Subcutaneous abdominal adipose tissue (tissue), 5 donors: ENCODE measurements around the gene WDFY1.

ENCODE experiments used
- H3K27ac ChIP-seq: one replicate; pipeline ENCODE4 v1.7.0; 2013; ENCODE audit warnings: low read depth, mild to moderate bottlenecking, inconsistent platforms, low read length, moderate library complexity
- H3K27me3 ChIP-seq, 5 donors: one replicate each; pipeline ENCODE4 v1.7.0; 2013; ENCODE audit warnings: low read length in 5 of 5, inconsistent platforms in 1 of 5; ENCODE audit not compliant: control insufficient read depth in 5 of 5, insufficient read depth in 4 of 5
- H3K36me3 ChIP-seq, 5 donors: one replicate each; pipeline ENCODE4 v1.7.0; 2013; ENCODE audit warnings: low read length in 5 of 5; ENCODE audit not compliant: control insufficient read depth in 5 of 5, insufficient read depth in 5 of 5
- H3K4me1 ChIP-seq, 5 donors: one replicate each; pipeline ENCODE4 v1.7.0; 2013; ENCODE audit warnings: low read length in 5 of 5, mild to moderate bottlenecking in 3 of 5, moderate library complexity in 1 of 5; ENCODE audit not compliant: control insufficient read depth in 5 of 5, insufficient read depth in 5 of 5
- H3K4me3 ChIP-seq, 5 donors: one replicate each; pipeline ENCODE4 v1.7.0; 2013; ENCODE audit warnings: low read length in 5 of 5, low read depth in 1 of 5
- H3K9ac ChIP-seq, 5 donors: one replicate each; pipeline ENCODE4 v1.7.0; 2013; ENCODE audit warnings: low read length in 5 of 5, mild to moderate bottlenecking in 4 of 5, moderate library complexity in 3 of 5
- H3K9me3 ChIP-seq, 5 donors: one replicate each; pipeline ENCODE4 v1.7.0; 2013; ENCODE audit warnings: low read length in 5 of 5; ENCODE audit not compliant: control insufficient read depth in 5 of 5
- donor health status: healthy.
- donor health status: healthy.
- donor health status: healthy.
- donor health status: healthy.
- donor health status: healthy.

Gene WDFY1

GRCh38 chr2:223979730-223980396 lies 34.7 kb upstream of the WDFY1 start:
- Histone ChIP-seq H3K9me3 (no peaks in the 10 kb centered on the region), H3K4me1 (no peaks in the 10 kb centered on the region)

GRCh38 chr2:223978451-223978850 lies 33.3 kb upstream of the WDFY1 start:
- H3K9me3 ChIP-seq = no peaks in the 10 kb centered on the region
- no peak overlapping the region for H3K4me3 ChIP-seq
- H3K36me3 ChIP-seq = no peaks in the 10 kb centered on the region
- H3K27me3 ChIP-seq = no peaks in the 10 kb centered on the region
- H3K9ac ChIP-seq = no peak overlapping the region
- no peaks in the 10 kb centered on the region for H3K4me1 ChIP-seq
- H3K27ac ChIP-seq = no peak overlapping the region

More at GRCh38 chr2:223979730-223980396, 34.7 kb upstream of the WDFY1 start:
- Histone ChIP-seq H3K27ac (no peak overlapping the region), H3K36me3 (no peaks in the 10 kb centered on the region), H3K9ac (no peak overlapping the region), H3K27me3 (no peaks in the 10 kb centered on the region), H3K4me3 (no peak overlapping the region)

DNA sequence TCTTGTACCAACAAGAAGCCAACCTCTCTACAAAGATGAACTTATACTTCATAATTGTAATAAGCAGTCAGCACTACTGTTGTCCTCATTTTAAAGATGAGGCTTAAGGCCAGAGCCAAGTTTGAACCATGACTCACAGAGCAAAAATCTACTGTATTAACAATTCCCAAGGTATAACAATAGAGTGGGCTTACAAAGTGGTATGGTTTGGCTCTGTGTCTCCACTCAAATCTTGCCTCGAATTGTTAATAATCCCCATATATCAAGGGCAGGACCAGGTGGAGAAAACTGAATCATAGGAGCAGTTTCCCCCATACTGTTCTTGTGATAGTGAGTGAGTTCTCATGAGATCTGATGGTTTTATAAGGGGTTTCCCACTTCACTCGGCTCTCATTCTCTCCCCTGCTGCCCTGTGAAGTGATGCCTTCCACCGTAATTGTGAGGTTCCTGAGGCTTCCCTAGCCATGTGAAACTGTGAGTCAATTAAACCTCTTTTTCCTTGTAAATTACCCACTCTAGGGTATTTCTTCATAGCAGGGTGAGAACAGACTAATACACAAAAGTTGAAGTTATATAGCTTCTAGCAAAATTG lies 31.6 kb upstream of the WDFY1 start:
- Histone ChIP-seq H3K9ac (no peak overlapping the region), H3K27ac (no peak overlapping the region), H3K27me3 (no peaks in the 10 kb centered on the region), H3K36me3 (peaks cover 0 to 4% (median 0%) of the 10 kb centered on the region in 5 donors), H3K9me3 (no peaks in the 10 kb centered on the region), H3K4me3 (no peak overlapping the region), H3K4me1 (no peaks in the 10 kb centered on the region)

DNA sequence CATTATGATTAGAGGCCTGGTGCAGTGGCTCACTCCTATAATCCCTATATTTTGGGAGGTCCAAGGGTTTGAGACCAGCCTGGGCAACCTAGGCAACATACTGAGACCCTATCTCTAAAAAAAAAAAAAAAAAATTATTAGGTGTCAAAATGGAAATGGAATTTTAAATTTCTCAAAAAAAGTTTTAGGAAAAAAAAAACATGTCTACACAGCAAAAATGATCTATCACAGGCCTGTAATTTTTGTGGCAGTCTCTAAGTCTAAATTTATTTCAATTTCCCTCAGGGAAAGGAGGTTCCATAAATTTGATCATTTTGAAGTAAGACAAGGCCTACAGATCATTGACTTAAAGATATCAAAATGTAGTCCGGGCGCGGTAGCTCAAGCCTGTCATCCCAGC lies 28.5 kb upstream of the WDFY1 start:
- Histone ChIP-seq H3K27me3 (no peaks in the 10 kb centered on the region), H3K27ac (no peak overlapping the region), H3K4me3 (no peak overlapping the region), H3K9me3 (no peaks in the 10 kb centered on the region), H3K9ac (no peak overlapping the region), H3K36me3 (peaks cover 0 to 4% (median 0%) of the 10 kb centered on the region in 5 donors), H3K4me1 (peaks cover 0 to 3% (median 3%) of the 10 kb centered on the region in 5 donors)

DNA sequence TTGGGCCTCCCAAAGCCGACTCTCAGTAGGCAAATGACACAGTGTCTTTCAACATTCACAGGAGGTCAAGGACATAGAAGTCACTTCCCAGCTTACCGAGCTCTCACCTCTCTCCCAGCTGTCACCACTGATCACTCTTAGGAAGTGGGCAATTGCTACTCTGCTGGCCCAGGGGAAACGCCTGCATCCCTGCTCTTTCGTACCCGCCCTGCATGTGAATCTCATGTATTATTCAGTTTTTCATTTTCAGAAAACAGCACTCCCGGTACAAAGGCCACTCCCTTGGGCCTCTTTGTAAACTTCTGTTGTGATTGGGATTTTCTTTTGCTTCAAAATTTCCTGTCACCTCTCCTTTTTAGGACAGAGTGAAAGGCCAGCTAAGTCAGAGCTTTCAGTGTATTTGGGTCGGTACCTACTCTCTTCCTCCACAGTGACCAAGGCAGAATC lies 27.5 kb upstream of the WDFY1 start:
- no peak overlapping the region for H3K27ac ChIP-seq
- H3K27me3 ChIP-seq = no peaks in the 10 kb centered on the region
- peaks cover 0 to 3% (median 3%) of the 10 kb centered on the region in 5 donors for H3K4me1 ChIP-seq
- H3K9ac ChIP-seq = no peak overlapping the region
- peaks cover 0 to 13% (median 2%) of the 10 kb centered on the region in 5 donors for H3K36me3 ChIP-seq
- no peaks in the 10 kb centered on the region for H3K9me3 ChIP-seq
- H3K4me3 ChIP-seq = no peak overlapping the region

DNA sequence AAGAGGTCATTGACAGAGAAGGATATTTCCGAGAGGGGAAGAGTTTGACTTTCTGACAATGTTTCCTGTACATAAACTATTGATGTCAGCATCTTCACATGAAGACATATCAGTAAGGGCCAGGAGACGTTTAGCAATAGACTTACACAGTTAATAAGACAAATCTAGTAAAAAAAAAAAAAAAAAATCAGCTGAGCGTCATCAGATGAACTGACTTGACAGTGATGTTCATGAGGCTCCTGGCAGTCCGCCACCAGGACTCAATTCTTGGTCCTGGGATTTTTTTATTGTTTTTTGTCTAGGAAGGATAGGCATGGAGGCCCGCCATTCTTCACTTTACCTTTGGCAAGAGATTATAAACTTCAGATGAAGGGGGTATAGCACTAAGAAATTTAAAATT lies 26.6 kb upstream of the WDFY1 start:
- no peaks in the 10 kb centered on the region for H3K9me3 ChIP-seq
- H3K4me1 ChIP-seq = peaks cover 0 to 3% (median 3%) of the 10 kb centered on the region in 5 donors
- no peak overlapping the region for H3K4me3 ChIP-seq
- peaks cover 4 to 23% (median 9%) of the 10 kb centered on the region in 5 donors for H3K36me3 ChIP-seq
- no peak overlapping the region for H3K27ac ChIP-seq
- no peaks in the 10 kb centered on the region for H3K27me3 ChIP-seq
- H3K9ac ChIP-seq = no peak overlapping the region

GRCh38 chr2:223970343-223971128 lies 25.4 kb upstream of the WDFY1 start:
- Histone ChIP-seq H3K27me3 (no peaks in the 10 kb centered on the region), H3K36me3 (peaks cover 5 to 31% (median 12%) of the 10 kb centered on the region in 5 donors), H3K4me1 (peaks cover 0 to 3% (median 3%) of the 10 kb centered on the region in 5 donors), H3K4me3 (no peak overlapping the region), H3K9ac (no peak overlapping the region), H3K9me3 (no peaks in the 10 kb centered on the region), H3K27ac (no peak overlapping the region)

DNA sequence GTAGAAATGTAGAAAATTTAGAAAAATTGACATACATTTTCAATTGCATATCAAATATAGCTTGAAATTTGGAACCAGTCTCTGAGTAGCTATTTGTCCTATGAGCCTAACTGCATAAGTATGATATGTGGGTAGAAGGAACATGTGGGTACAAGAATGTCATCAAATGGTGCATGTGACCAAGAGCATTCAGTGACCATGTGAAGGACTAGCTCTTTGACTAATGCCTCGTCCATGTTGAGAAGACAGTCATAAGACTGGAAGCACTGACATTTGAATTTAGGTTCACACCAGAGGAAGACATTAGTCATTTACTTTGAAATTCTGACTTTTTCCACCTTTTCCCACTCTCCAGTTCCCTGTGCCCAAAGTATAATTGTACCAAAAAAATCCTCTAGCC lies 24.7 kb upstream of the WDFY1 start:
- Histone ChIP-seq H3K36me3 (peaks cover 5 to 35% (median 12%) of the 10 kb centered on the region in 5 donors), H3K4me3 (no peak overlapping the region), H3K9me3 (no peaks in the 10 kb centered on the region), H3K27me3 (no peaks in the 10 kb centered on the region), H3K27ac (no peak overlapping the region), H3K9ac (no peak overlapping the region), H3K4me1 (peaks cover 0 to 3% (median 3%) of the 10 kb centered on the region in 5 donors)

- Histone ChIP-seq H3K27me3 (no peaks in the 10 kb centered on the region), H3K4me3 (no peak overlapping the region), H3K27ac (no peak overlapping the region), H3K4me1 (peaks cover 0 to 3% (median 3%) of the 10 kb centered on the region in 5 donors), H3K9me3 (no peaks in the 10 kb centered on the region), H3K36me3 (peaks cover 5 to 40% (median 12%) of the 10 kb centered on the region in 5 donors), H3K9ac (no peak overlapping the region)
These were observed 24.2 kb upstream of the WDFY1 start for GRCh38 chr2:223969315-223969714.

DNA sequence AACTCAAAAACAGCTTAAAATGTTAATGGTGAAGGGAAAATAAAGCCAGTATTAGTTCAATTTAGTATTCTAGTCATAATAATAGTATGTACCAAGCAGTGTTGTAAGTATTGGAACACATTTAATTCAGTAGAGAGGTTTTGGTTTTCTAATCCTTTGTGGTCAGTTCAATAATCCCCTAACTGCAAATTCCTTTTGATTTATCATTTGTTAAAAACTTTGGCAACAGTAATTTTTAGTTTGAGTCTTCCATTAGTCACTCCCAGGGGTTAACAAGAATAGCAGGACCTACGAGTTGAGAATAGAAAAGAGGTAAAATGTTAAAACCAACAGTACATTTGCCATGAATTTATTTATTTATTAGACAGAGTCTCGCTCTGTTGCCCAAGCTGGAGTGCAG lies 22.8 kb upstream of the WDFY1 start:
- Histone ChIP-seq H3K36me3 (peaks cover 5 to 44% (median 20%) of the 10 kb centered on the region in 5 donors), H3K9ac (no peak overlapping the region), H3K9me3 (no peaks in the 10 kb centered on the region), H3K27me3 (no peaks in the 10 kb centered on the region), H3K4me3 (no peak overlapping the region), H3K27ac (no peak overlapping the region), H3K4me1 (peaks cover 0 to 11% (median 6%) of the 10 kb centered on the region in 5 donors)
